A549 (cell line): ENCODE results near the gene SRGAP1.

Source experiments
- BHLHE40 ChIP-seq: IDR thresholded peaks from 2 replicates; pipeline ENCODE4 v1.6.1; 2012; ENCODE audit warnings: low read depth, low read length, inconsistent platforms
- CHD2 ChIP-seq: fragments of 150-350 bp; IDR thresholded peaks from 2 replicates; pipeline ENCODE4 v1.6.1; 2014; ENCODE audit warnings: low read length; ENCODE audit not compliant: partially characterized antibody
- ESRRA ChIP-seq: fragments of 150-350 bp; IDR thresholded peaks from 2 replicates; pipeline ENCODE4 v1.6.1; 2014; ENCODE audit warnings: mild to moderate bottlenecking, low read length, borderline replicate concordance
- HDAC2 ChIP-seq: fragments of 200-600 bp; sonication (generic); IDR thresholded peaks from 2 replicates; pipeline ENCODE4 v1.6.1; 2016
- PHF8 ChIP-seq: fragments of 200-600 bp; sonication (generic); IDR thresholded peaks from 2 replicates; pipeline ENCODE4 v1.6.1; 2016; ENCODE audit warnings: low read depth, mild to moderate bottlenecking, antibody characterized with exemption, moderate library complexity, borderline replicate concordance
- POLR2AphosphoS2 ChIP-seq: conservative IDR thresholded peaks from 2 replicates; pipeline ENCODE4 v1.6.1; 2012; ENCODE audit warnings: low read length, improper control_type of control experiment, inconsistent platforms
- RAD21 ChIP-seq, 2 experiments: fragments of >200 bp in 1 of 2; sonication (Bioruptor Twin) in 1 of 2; formaldehyde crosslinking in 1 of 2; IDR thresholded peaks in 1 of 2; conservative IDR thresholded peaks in 1 of 2; 2 replicates in 1 of 2; 3 replicates in 1 of 2; pipeline ENCODE4 v1.6.1; 2012 to 2018; ENCODE audit warnings: inconsistent platforms in 1 of 2
- SREBF2 ChIP-seq: fragments of 450-650 bp; IDR thresholded peaks from 2 replicates; pipeline ENCODE4 v1.6.1; 2014; ENCODE audit warnings: mild to moderate bottlenecking, moderate library complexity
- TF ChIP-seq, protein P1 (sequence below): fragments of >200 bp; sonication (Bioruptor Twin); formaldehyde crosslinking; IDR thresholded peaks from 3 replicates; pipeline ENCODE4 v1.5.1; 2016
- TF ChIP-seq, protein P2 (sequence below): fragments of 450-650 bp; IDR thresholded peaks from 2 replicates; pipeline ENCODE4 v1.6.1; 2014; ENCODE audit warnings: antibody characterized with exemption
- TF ChIP-seq, protein P3 (sequence below): IDR thresholded peaks from 2 replicates; pipeline ENCODE4 v1.6.1; 2012; ENCODE audit warnings: low read depth, borderline replicate concordance
- TF ChIP-seq, protein P4 (sequence below): fragments of 200-600 bp; sonication (generic); IDR thresholded peaks from 2 replicates; pipeline ENCODE4 v1.6.1; 2016; ENCODE audit warnings: antibody characterized with exemption, mild to moderate bottlenecking, moderate library complexity
- TF ChIP-seq, protein P5 (sequence below): fragments of >200 bp; sonication (Bioruptor Twin); formaldehyde crosslinking; IDR thresholded peaks from 2 replicates; pipeline ENCODE4 v1.6.1; 2016

DNA sequence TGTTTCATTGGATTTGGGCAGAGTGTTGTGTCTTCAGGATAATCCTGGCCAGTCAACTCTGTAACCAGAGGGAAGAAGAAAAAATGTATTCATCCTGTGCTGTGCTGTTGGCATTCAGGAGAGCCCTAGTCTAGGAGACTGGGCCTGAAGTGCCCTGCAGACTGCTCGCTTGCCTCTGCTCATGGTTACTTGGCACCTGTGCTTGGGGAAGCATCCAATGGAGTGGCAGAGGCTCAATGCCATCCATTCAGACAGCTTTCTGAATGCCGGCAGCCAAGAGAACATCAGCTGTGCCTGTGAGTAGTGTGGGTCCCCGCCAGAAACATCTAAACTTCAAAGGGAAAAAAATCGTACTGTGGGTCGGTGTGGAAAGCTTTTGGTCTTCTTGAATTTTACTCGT lies 124.2 kb downstream of the SRGAP1 start:
- TF ChIP-seq, protein P1, sequence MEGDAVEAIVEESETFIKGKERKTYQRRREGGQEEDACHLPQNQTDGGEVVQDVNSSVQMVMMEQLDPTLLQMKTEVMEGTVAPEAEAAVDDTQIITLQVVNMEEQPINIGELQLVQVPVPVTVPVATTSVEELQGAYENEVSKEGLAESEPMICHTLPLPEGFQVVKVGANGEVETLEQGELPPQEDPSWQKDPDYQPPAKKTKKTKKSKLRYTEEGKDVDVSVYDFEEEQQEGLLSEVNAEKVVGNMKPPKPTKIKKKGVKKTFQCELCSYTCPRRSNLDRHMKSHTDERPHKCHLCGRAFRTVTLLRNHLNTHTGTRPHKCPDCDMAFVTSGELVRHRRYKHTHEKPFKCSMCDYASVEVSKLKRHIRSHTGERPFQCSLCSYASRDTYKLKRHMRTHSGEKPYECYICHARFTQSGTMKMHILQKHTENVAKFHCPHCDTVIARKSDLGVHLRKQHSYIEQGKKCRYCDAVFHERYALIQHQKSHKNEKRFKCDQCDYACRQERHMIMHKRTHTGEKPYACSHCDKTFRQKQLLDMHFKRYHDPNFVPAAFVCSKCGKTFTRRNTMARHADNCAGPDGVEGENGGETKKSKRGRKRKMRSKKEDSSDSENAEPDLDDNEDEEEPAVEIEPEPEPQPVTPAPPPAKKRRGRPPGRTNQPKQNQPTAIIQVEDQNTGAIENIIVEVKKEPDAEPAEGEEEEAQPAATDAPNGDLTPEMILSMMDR: no peak
- TF ChIP-seq SREBF2 (no peak), CHD2 (no peak), BHLHE40 (no peak), ESRRA (no peak), RAD21 (conservative IDR thresholded peaks at IDR 0.05 in 1 of 2, IDR thresholded peaks at IDR 0.05 in 1 of 2) (no peak), HDAC2 (no peak), PHF8 (no peak), POLR2AphosphoS2 (no peak)
- TF ChIP-seq, protein P2, sequence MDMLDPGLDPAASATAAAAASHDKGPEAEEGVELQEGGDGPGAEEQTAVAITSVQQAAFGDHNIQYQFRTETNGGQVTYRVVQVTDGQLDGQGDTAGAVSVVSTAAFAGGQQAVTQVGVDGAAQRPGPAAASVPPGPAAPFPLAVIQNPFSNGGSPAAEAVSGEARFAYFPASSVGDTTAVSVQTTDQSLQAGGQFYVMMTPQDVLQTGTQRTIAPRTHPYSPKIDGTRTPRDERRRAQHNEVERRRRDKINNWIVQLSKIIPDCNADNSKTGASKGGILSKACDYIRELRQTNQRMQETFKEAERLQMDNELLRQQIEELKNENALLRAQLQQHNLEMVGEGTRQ: no peak
- TF ChIP-seq, protein P3, sequence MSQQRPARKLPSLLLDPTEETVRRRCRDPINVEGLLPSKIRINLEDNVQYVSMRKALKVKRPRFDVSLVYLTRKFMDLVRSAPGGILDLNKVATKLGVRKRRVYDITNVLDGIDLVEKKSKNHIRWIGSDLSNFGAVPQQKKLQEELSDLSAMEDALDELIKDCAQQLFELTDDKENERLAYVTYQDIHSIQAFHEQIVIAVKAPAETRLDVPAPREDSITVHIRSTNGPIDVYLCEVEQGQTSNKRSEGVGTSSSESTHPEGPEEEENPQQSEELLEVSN: no peak
- TF ChIP-seq, protein P4, sequence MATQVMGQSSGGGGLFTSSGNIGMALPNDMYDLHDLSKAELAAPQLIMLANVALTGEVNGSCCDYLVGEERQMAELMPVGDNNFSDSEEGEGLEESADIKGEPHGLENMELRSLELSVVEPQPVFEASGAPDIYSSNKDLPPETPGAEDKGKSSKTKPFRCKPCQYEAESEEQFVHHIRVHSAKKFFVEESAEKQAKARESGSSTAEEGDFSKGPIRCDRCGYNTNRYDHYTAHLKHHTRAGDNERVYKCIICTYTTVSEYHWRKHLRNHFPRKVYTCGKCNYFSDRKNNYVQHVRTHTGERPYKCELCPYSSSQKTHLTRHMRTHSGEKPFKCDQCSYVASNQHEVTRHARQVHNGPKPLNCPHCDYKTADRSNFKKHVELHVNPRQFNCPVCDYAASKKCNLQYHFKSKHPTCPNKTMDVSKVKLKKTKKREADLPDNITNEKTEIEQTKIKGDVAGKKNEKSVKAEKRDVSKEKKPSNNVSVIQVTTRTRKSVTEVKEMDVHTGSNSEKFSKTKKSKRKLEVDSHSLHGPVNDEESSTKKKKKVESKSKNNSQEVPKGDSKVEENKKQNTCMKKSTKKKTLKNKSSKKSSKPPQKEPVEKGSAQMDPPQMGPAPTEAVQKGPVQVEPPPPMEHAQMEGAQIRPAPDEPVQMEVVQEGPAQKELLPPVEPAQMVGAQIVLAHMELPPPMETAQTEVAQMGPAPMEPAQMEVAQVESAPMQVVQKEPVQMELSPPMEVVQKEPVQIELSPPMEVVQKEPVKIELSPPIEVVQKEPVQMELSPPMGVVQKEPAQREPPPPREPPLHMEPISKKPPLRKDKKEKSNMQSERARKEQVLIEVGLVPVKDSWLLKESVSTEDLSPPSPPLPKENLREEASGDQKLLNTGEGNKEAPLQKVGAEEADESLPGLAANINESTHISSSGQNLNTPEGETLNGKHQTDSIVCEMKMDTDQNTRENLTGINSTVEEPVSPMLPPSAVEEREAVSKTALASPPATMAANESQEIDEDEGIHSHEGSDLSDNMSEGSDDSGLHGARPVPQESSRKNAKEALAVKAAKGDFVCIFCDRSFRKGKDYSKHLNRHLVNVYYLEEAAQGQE: no peak
- TF ChIP-seq, protein P5, sequence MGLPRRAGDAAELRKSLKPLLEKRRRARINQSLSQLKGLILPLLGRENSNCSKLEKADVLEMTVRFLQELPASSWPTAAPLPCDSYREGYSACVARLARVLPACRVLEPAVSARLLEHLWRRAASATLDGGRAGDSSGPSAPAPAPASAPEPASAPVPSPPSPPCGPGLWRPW: no peak
